HepG2 (cell line): ENCODE results near the gene EEA1. TPM values are rescaled to one million over a fixed set of nuclear protein-coding genes. Genes with fewer than 3 reads are reported as not detected.
A peak's percentile ranks its signal among the peaks of the same experiment; 100 is the strongest.

ENCODE experiments used
- ARID5B ChIP-seq: IDR thresholded peaks from 2 replicates; pipeline ENCODE4 v1.4.0; 2020; ENCODE audit warnings: mild to moderate bottlenecking, missing genetic modification reagents
- ARNTL ChIP-seq: sonication (generic); formaldehyde crosslinking; IDR thresholded peaks from 2 replicates; pipeline ENCODE4 v1.4.0; 2020; ENCODE audit warnings: mild to moderate bottlenecking, missing genetic modification reagents
- CENPT ChIP-seq: sonication (generic); formaldehyde crosslinking; IDR thresholded peaks from 2 replicates; pipeline ENCODE4 v1.8.0; 2022; ENCODE audit warnings: low read depth, mild to moderate bottlenecking, moderate library complexity, missing genetic modification reagents
- FOXM1 ChIP-seq: sonication (generic); formaldehyde crosslinking; IDR thresholded peaks from 2 replicates; pipeline ENCODE4 v1.5.0; 2020; ENCODE audit warnings: missing genetic modification reagents
- LRRFIP1 ChIP-seq: sonication (generic); formaldehyde crosslinking; conservative IDR thresholded peaks from 2 replicates; pipeline ENCODE4 v1.4.0; 2020; ENCODE audit warnings: missing genetic modification reagents
- MAZ ChIP-seq, 2 experiments: sonication (generic) in 1 of 2; formaldehyde crosslinking in 1 of 2; IDR thresholded peaks; 2 replicates each; pipeline versions ENCODE4 v1.5.0 to v1.6.1; 2012 to 2020; ENCODE audit warnings: low read depth in 2 of 2, mild to moderate bottlenecking in 2 of 2, borderline replicate concordance in 1 of 2, improper control_type of control experiment in 1 of 2, low read length in 1 of 2, missing genetic modification reagents in 1 of 2, moderate library complexity in 1 of 2
- MXD3 ChIP-seq: IDR thresholded peaks from 2 replicates; pipeline ENCODE4 v1.6.1; 2016; ENCODE audit warnings: mild to moderate bottlenecking, missing biosample characterization, missing genetic modification reagents
- PRMT3 ChIP-seq: sonication (generic); formaldehyde crosslinking; IDR thresholded peaks from 2 replicates; pipeline ENCODE4 v1.8.1; 2022; ENCODE audit warnings: low read depth, mild to moderate bottlenecking, moderate library complexity, missing genetic modification reagents, borderline replicate concordance
- SMC3 ChIP-seq: IDR thresholded peaks from 2 replicates; pipeline ENCODE4 v1.6.1; 2011; ENCODE audit warnings: low read length, improper control_type of control experiment
- ZFP41 ChIP-seq: sonication (generic); formaldehyde crosslinking; IDR thresholded peaks from 2 replicates; pipeline ENCODE4 v1.4.0; 2020; ENCODE audit warnings: mild to moderate bottlenecking, missing genetic modification reagents, borderline replicate concordance
- ZFP62 ChIP-seq: sonication (generic); formaldehyde crosslinking; IDR thresholded peaks from 2 replicates; pipeline ENCODE4 v1.4.0; 2020; ENCODE audit warnings: missing genetic modification reagents
- ZMYM2 ChIP-seq: sonication (generic); formaldehyde crosslinking; IDR thresholded peaks from 2 replicates; pipeline ENCODE4 v1.8.0; 2022; ENCODE audit warnings: mild to moderate bottlenecking, missing genetic modification reagents
- ZNF768 ChIP-seq: sonication (generic); formaldehyde crosslinking; IDR thresholded peaks from 2 replicates; pipeline ENCODE4 v1.4.0; 2020; ENCODE audit warnings: missing genetic modification reagents
- ZNF878 ChIP-seq: sonication (generic); formaldehyde crosslinking; IDR thresholded peaks from 2 replicates; pipeline ENCODE4 v1.8.1; 2023; ENCODE audit warnings: mild to moderate bottlenecking, missing genetic modification reagents, moderate library complexity
- ZXDC ChIP-seq: sonication (generic); formaldehyde crosslinking; IDR thresholded peaks from 2 replicates; pipeline ENCODE4 v1.5.0; 2020; ENCODE audit warnings: mild to moderate bottlenecking, missing genetic modification reagents
- polyA plus RNA-seq, 8 experiments: library from polyadenylated mRNA; depleted of rRNA in 3 of 8; stranded (reverse) in 7 of 8; unstranded in 1 of 8; fragments of >200 nt; fragmentation: Illumina TruSeq in 4 of 8; extraction: Trizol in 4 of 8; gene quantifications; 2 replicates each; pipeline versions ENCODE4 v1.2.1 to v1.2.3, GENCODE V29; 2011 to 2016; ENCODE audit warnings: low read depth in 4 of 8, missing spikeins in 1 of 8, mixed read lengths in 1 of 8; ENCODE audit not compliant: insufficient read depth in 1 of 8
- total RNA-seq, 5 experiments: library from RNA; depleted of rRNA; stranded (reverse); fragments of >200 nt; fragmentation: Illumina TruSeq; extraction: Trizol; gene quantifications; 2 replicates each; pipeline ENCODE4 v1.2.3, GENCODE V29; 2016; ENCODE audit warnings: low read depth in 1 of 5

Gene EEA1
- total and polyA plus RNA-seq, 2 of the 13 experiments (the other 11 are each of a cell fraction or from before 2014, with no cell fraction given), result 5.0 to 19.3 TPM

- TF ChIP-seq CENPT (CRISPR knock-in tag), result no peak
- TF ChIP-seq ZXDC (CRISPR knock-in tag), result no peak
- no peak for TF ChIP-seq SMC3
- TF ChIP-seq ZNF768 (CRISPR knock-in tag), result no peak
- peak; percentile 87 for TF ChIP-seq ARNTL (CRISPR knock-in tag)
- no peak for TF ChIP-seq PRMT3
- no peak for TF ChIP-seq ZFP62 (CRISPR knock-in tag)
- no peak for TF ChIP-seq MAZ (IDR thresholded peaks at IDR 0.05; ENCODE audit: borderline replicate concordance, low read depth, low read length)
- no peak for TF ChIP-seq MAZ (CRISPR knock-in tag; IDR thresholded peaks at IDR 0.05; ENCODE audit: low read depth)
- peak; percentile 51; the same call in 1 of the 2 replicates for TF ChIP-seq ZNF878
- TF ChIP-seq ZMYM2 (CRISPR knock-in tag), result peak; percentile 85
- no peak for TF ChIP-seq MXD3 (CRISPR knock-in tag)
- TF ChIP-seq ZFP41, result no peak
- no peak for TF ChIP-seq FOXM1
- TF ChIP-seq LRRFIP1, result no peak
- peak; percentile 84; the same call in 1 of the 2 replicates for TF ChIP-seq ARID5B
These were observed 16.6 kb upstream of the EEA1 start (continued) for GRCh38 chr12:92945659-92946220.
